ENCODE measurements around the gene TM7SF3.
"Not testable (repeated sequence)": the region's sequence is repeated elsewhere in the genome, so short reads cannot be mapped to it uniquely, and the experiment has no call there.

The TM7SF3 gene
- 17.4 to 45.0 reads per million in 2 donors for total RNA-seq

DNA sequence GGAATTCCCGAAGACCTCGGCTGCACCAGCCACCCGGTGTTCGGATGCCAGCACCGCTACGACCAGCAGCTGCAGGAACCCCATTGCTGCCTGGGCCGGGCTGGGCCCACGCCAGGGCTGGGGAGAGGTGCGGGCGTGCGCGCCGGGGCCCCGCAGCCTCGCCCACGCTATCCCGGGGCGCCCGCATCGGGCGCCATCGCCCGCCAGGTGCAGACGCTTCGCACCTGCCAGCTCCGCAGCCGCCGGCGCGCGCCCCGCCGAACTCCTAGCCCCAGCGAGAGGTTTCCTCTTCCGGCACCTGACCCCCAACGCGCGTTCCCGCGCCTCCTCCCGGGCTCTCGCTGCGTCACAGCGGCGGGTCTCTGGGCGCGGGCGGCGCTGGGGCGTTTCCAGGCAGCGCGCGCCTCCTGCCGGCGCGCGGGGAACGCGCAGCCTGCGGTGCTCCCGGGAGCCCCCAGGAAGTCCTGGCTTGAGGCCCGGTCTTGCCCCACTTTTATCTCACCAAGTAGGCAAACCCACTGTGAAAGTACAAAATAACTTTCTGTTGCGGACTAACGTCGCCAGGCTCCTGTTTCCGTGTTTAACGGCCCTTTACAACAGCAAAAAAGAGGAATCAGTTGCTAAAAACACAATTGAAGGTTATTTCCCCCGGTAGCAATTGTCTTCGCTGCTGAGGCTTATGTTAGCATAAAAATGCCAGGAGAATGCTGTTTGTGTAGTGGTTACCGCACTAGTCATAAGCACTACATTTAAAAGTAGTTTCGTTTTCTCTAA lies at the start of gene TM7SF3:
TM7SF3 (minus strand) TSS at position 300 of the 774 bp plus-strand sequence; CDS start at position 84, 216 bp downstream.
- DNase-seq = peak; percentile 94

DNA sequence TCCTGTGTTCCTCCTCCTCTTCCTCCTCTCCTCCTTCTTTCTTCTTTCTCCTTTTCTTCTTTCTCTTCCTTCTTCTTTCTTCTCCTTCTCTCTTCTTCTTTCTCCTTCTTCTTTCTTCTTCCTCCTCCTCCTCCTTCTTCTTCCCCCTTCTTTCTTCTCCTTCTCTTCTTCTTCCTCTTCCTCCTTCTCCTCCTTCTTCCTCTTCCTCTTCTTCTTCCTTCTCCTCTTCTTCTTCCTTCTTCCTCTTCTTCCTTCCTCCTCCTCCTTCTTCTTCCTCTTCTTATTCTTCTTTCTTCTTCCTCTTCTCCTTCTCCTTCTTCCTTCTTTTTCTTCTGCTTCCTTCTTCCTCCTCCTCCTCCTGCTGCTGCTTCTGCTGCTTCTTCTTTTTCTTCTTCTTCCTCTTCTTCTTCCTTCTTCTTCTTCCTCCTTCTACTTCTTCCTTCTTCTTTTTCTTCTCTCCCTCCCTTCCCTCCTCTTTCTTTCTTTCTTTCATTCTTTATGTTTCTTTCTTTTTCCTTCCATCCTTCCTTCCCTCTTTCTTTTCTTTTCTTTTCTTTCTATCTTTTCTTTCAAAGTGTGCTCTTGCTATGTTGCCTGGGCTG lies 49.2 kb upstream of the TM7SF3 start:
- DNase-seq = no peak

GRCh38 chr12:27061317-27061716 lies 47.1 kb upstream of the TM7SF3 start:
- DNase-seq = no peak

DNA sequence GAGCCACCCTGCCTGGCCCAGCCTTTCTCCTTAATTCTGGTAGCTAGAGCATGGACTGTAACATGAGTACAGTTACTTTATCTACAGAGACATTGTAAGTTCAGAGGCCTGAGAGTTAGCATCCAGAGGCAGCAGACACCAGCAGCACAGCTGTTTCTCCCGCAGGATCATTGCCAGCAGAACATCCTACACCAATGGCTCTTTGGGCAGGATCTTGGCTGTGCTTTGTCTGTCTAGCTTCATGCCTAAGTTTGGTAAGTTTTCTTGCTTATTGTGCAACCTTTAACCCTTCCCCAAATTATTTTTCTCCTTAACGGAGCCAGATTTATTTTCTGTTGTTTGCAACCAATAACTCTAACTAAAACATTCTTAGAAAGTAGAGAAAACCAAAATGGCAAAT lies 46.6 kb upstream of the TM7SF3 start:
- DNase-seq = no peak

DNA sequence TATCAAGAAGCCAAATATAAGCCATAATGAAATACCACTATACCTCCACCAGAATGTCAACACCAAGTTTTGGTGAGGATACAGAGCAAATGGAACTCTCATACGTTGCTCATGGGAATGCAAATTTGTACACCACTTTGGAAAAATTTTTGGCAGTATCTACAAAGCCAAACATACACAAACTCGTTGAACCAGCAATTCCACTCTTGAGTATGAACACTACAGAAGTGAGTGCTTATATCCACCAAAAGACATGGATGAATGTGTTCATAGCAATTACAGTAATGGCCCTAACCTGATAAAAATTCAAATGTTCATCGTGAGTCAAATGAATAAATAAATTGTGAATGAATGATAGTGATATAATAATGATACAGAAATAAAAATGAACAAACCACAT lies 43.4 kb upstream of the TM7SF3 start:
- no peak for DNase-seq

- no peak for DNase-seq
These were observed 41.8 kb upstream of the TM7SF3 start for GRCh38 chr12:27055966-27056365.

DNA sequence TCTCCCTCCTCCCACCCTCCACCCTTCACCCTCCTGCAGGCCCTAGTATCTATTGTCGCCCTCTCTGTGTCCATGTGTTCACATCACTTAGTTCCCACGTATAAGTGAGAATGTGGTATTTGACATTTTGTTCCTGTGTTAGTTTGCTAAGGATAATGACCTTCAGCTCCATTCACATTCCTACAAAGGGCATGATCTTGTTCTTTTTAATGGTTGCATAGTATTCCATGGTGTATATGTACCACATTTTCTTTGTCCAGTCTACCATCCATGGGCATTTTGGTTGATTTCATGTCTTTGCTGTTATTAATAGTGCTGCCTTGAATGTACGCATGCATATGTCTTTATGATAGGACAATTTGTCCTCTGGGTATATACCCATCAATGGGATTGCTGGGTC lies 38.6 kb upstream of the TM7SF3 start:
- no peak for DNase-seq

GRCh38 chr12:27052176-27052575 lies 38.0 kb upstream of the TM7SF3 start:
- DNase-seq = no peak

- no peak for DNase-seq
These were observed 34.9 kb upstream of the TM7SF3 start for GRCh38 chr12:27048822-27049752.

DNA sequence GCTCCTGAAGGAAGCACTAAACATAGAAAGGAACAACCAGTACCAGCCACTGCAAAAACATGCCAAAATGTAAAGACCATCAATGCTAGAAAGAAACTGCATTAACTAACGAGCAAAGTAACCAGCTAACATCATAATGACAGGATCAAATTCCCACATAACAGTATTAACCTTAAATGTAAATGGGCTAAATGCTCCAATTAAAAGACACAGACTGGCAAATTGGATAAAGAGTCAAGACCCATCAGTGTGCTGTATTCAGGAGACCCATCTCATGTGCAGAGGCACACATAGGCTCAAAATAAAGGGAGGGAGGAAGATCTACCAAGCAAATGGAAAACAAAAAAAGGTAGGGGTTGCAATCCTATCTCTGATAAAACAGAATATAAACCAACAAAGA lies 27.8 kb upstream of the TM7SF3 start:
- DNase-seq = not testable (repeated sequence)

GRCh38 chr12:27040637-27041036 lies 26.5 kb upstream of the TM7SF3 start:
- DNase-seq = not testable (repeated sequence)

DNA sequence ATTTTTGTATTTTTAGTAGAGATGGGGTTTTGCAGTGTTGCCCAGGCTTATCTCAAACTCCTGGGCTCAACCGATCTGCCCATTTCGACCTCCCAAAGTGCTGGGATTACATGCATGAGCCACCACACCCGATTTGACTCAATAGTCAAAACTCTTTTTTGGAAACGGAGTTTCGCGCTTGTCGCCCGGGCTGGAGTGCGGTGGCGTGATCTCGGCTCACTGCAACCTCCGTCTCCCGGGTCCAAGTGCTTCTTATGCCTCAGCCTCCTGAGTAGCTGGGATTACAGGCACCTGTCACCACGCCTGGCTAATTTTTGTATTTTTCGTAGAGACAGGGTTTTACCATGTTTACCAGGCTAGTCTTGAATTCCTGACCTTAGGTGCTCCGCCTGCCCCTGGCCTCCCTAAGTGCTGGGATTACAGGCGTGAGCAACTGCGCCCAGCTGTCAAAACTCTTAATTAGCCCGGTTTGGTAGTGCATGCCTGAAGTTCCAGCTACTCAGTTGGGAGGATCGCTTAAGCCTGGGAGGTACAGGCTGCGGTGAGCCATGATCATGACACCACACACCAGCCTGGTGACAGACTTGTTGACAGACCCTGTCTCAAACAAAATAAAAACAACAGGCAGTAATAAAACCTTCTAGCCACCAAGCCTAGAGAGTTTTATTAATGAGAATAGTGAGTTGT lies 20.6 kb upstream of the TM7SF3 start:
- no peak for DNase-seq

DNA sequence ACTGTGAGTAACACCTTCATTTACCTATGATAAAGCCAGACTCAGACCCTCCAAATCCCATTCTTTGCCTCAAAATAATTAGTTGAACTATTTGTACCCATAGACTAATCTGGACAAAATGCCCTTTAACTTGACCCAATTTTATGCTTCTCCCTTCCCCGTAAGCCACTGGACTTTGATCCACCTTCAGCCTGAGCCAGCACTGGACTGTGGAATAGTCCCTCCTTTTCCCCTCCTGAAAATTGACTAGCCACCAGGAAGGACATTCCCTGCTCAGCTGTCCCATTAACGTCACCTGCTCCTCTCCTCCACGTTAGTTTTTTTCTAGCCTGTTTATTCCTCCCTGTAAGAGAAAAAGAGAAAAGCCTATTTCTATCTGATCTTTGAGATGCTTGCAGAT lies 18.5 kb upstream of the TM7SF3 start:
- DNase-seq = no peak

DNA sequence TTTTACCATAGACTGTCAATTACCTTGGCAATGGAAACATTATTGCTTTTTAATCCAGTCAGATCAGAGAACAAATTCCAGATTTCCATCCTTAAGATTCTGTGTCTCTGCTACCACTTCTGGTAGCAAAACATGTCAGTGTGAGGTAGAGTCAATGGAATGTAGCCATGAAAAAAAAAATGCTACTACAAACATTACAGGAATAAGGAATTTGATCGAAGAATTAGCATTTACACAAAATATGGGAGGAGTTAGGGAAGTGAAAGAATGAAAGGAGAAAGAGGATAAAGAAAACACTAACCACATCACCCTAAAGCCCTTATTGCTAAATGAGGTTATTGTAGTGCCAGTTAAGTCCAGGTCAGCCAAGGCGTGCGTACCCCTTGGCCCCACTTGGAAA lies 17.3 kb upstream of the TM7SF3 start:
- no peak for DNase-seq

GRCh38 chr12:27026257-27026656 lies 12.1 kb upstream of the TM7SF3 start:
- no peak for DNase-seq

GRCh38 chr12:27025116-27025515 lies 10.9 kb upstream of the TM7SF3 start:
- DNase-seq = no peak

DNA sequence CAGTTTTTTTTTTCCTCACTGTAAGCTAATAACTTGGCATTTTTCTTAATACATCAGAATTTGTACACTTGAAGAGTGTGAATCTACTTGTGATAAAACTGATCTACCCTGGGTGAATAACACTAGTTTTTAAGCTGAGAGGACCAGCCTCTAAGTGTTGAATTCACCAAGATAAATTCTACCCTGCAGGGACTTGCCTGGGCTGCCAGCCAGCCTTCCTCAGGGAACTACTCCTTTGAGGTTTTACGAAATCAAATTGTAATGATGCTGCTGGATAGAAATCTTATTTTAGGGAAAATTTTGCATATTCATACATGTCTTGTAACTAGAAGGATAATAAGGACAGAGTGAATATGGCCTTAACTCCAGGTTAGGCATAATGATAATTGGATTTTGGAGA lies 10.1 kb upstream of the TM7SF3 start:
- no peak for DNase-seq

GRCh38 chr12:27020761-27021160 lies 6.6 kb upstream of the TM7SF3 start:
- no peak for DNase-seq

DNA sequence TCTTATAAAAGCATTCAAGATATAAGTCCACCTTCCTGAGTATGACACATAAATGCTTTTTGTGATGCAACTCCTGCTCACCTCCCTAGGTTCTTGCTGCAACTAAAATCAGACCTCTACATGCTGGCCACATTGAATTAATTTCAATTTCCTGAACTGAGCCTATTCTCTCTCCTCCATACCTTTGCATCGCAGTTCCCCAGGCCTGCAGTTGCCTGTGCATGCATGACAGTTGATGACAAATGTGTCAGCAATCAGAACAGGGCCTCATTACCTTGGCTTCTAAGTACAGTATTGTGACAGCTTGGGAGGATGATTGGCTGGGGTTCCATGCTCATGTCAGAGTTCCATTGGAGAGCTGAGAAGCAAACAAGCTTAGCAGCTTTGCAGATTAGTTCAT lies 3.9 kb upstream of the TM7SF3 start:
- no peak for DNase-seq

- DNase-seq = not testable (repeated sequence)
These were observed 3.1 kb upstream of the TM7SF3 start for GRCh38 chr12:27017163-27017823.

- DNase-seq = no peak
These were observed 1.5 kb upstream of the TM7SF3 start for GRCh38 chr12:27015730-27016076.

Measured in T-helper 9 cell (primary cell).